ENCODE data around the gene FAM210B. TPM values are rescaled to one million over a fixed set of nuclear protein-coding genes. Genes with fewer than 3 reads are reported as not detected.

Gene FAM210B
- total RNA-seq, 1 donor = 46.2 TPM

DNA sequence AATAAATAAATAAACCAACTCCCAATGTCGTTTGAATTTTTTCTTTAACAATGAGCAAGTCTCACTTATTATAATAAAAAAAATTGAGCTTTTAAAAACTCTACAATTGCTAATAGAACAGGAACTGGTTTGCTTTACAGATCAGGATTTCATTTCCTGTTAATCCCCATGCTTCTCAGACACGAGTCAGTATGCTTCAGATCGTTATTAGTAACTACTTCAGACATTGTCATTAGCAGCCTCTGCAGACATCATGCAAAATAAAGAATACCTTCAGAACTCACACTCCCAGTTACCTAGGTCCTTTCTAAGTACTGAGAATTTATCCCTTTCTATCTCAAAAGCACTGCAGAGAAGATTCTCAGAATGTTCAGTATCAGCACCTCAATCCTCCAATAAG lies 10.0 kb upstream of the FAM210B start:
- TF ChIP-seq, protein P1, sequence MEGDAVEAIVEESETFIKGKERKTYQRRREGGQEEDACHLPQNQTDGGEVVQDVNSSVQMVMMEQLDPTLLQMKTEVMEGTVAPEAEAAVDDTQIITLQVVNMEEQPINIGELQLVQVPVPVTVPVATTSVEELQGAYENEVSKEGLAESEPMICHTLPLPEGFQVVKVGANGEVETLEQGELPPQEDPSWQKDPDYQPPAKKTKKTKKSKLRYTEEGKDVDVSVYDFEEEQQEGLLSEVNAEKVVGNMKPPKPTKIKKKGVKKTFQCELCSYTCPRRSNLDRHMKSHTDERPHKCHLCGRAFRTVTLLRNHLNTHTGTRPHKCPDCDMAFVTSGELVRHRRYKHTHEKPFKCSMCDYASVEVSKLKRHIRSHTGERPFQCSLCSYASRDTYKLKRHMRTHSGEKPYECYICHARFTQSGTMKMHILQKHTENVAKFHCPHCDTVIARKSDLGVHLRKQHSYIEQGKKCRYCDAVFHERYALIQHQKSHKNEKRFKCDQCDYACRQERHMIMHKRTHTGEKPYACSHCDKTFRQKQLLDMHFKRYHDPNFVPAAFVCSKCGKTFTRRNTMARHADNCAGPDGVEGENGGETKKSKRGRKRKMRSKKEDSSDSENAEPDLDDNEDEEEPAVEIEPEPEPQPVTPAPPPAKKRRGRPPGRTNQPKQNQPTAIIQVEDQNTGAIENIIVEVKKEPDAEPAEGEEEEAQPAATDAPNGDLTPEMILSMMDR (IDR thresholded peaks at IDR 0.05; ENCODE audit: insufficient read depth, low read depth, low read length) = no peak
- H3K4me3 ChIP-seq (ENCODE audit: low read depth, low read length) = no peak overlapping the region
- no peak for DNase-seq (ENCODE audit: low read depth)

DNA sequence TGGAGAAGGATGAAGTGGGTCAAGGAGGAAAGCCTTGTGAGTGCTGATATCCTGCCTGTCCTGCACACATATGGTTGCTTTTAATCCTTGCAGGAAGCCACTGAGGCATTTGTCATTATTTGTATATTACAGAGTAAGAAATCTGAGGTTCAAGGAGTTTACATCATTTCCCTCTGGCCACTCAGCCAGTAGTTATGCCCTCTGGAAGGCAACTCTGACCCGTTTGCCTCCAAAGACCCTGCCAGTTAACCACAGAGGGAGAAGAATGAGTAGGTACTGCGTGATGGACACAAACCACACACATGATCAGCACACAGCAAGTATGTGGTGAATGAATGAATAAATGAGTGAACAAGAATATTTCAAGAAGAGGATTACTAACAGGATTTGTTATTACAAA lies 7.9 kb upstream of the FAM210B start:
- TF ChIP-seq, protein P1 (IDR thresholded peaks at IDR 0.05; ENCODE audit: insufficient read depth, low read depth, low read length) = no peak
- H3K4me3 ChIP-seq (ENCODE audit: low read depth, low read length) = no peak overlapping the region
- DNase-seq (ENCODE audit: low read depth) = no peak

DNA sequence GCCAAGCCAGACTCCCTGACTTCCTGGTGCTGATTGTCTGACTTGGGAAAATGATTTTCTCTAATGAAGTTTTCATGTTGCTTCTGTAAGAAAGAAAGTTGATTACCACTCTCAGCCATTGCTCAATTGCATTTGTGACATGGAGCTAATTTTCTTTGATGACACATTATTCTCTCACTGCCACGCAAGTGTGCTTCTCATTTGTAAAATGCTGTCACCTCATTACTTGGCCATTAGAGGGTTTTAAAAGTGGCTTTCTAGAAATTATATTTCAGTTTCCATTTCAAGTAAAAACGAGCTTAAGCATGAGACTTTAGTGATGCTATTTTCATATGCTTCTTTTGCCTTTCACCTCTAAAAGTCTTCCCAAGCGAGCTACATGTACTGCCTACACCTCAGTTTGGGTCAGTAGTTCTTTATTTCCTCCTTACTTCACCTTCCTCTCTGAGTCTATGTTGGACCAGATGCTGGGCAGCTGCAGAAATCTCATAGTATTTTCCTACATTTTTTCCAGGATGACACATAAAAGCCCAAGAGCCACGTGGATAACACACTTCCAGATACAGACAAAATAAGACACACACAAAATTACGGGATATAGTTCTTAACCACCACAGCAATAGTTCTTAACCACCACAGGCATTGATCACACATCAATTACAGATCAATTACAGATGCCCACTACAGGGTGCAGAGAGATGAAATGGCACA lies 6.3 kb upstream of the FAM210B start:
- no peak overlapping the region for H3K4me3 ChIP-seq (ENCODE audit: low read depth, low read length)
- no peak for DNase-seq (ENCODE audit: low read depth)
- TF ChIP-seq, protein P1 (IDR thresholded peaks at IDR 0.05; ENCODE audit: insufficient read depth, low read depth, low read length) = no peak

DNA sequence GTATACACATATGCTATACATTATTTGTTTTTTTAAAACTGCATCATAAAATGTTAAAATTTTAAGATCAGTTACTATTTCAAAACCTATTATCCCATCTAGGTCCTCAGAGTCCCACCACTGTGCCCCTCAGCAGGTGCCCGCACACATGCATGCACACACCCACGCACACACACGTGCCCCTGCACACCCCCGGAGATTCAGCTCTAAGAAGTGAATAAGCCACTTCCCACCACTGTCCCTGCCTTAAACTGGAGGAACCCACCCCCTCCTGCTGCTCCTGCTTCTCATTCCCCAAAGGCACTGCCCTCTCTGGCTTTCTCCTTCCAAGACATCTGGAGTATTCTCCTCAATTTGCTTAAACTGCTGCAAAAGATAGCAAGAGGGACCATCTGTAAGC lies 5.4 kb upstream of the FAM210B start:
- DNase-seq (ENCODE audit: low read depth) = no peak
- TF ChIP-seq, protein P1 (IDR thresholded peaks at IDR 0.05; ENCODE audit: insufficient read depth, low read depth, low read length) = no peak
- no peak overlapping the region for H3K4me3 ChIP-seq (ENCODE audit: low read depth, low read length)

DNA sequence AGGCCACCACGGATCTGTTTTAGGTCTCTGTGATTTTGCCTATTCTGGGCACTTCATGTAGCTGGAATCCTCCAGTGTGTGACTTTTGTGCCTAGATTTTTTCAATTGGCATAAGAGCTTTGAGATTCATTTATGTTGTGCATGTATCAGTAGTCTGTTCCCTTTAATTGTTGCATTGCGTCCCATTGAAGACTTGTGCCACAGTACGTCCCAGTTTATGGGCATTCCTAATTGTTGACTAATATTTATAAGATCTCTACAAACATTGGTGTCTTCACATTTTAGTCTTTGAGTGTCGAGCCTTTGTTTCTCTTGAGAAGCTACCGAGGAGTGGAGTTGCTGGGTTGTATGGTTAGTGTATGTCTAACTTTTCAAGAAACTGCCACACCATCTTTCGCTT lies 704 bp upstream of the FAM210B start:
- H3K4me3 ChIP-seq (ENCODE audit: low read depth, low read length) = peak overlapping the region; percentile 52
- TF ChIP-seq, protein P1 (IDR thresholded peaks at IDR 0.05; ENCODE audit: insufficient read depth, low read depth, low read length) = no peak
- peak; percentile 39 for DNase-seq (ENCODE audit: low read depth)

DNA sequence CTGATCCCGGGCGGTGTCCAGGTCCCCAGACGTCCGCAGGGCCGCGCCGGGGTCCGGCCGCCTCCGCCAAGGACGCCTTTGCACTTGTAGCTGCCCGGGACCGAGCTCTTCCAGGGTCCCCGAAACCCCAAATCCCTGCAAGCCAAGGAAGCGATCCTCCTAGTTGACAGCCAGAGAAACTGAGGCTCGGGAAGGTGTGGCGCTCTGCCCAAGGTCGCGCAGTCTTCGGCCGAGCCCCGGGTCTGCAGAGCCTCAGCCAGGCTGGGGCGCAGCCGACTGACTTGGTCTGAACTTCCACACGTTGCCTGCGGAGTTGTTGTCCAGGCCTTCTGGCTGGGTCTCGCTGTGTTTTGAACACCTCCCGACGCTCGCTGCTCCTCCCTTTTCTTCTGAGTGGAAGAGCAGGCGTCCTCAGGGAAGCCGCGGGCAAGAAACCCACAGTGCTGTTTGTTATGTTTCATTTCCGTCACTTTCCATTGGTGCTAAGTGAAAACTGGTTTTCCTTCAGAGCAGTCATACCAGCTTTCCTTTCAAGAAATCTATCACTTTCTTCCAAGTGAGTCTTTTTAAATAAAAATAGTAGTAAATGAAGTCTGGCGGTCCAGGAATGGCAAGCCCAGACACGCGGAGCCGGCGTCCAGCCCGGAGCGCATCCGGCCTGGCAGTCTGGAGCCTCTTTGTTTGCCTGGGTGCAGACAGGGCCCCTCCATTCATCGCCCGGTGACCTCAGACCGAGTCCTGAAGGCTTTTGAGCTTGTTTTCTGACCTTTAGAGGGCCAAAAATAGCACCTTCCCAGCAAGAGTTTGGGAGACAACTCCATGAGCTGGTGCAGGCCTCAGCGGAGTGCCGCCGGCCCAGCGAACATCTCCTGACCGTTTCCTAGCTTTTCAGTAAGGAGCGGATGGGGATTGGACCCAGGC lies 698 bp downstream of the FAM210B start:
- TF ChIP-seq, protein P1 (IDR thresholded peaks at IDR 0.05; ENCODE audit: insufficient read depth, low read depth, low read length) = no peak
- peak overlapping the region; percentile 83 for H3K4me3 ChIP-seq (ENCODE audit: low read depth, low read length)
- DNase-seq (ENCODE audit: low read depth) = peak; percentile 82

All from fibroblast of villous mesenchyme (primary cell).